ENCODE results near the gene AARS2. TPM values are rescaled to one million over a fixed set of nuclear protein-coding genes. Genes with fewer than 3 reads are reported as not detected.
A peak's percentile ranks its signal among the peaks of the same experiment; 100 is the strongest.

AARS2 gene
- total and polyA plus RNA-seq, 10 of the 15 experiments (the other 5 are each of a cell fraction or from before 2014, with no cell fraction given), result 0.71 to 18.3 (median 12.7) TPM

GRCh38 chr6:44312901-44313788 is at the start of gene AARS2 (continued):
- TF ChIP-seq ZNF687 (IDR thresholded peaks at IDR 0.05) (peak; percentile 66; the same call in 1 of the 2 replicates), NFIC (IDR thresholded peaks at IDR 0.05; ENCODE audit: low read depth, low read length) (no peak), ZNF217 (IDR thresholded peaks at IDR 0.05) (peak; percentile 95), ZBTB4 (CRISPR knock-in tag; IDR thresholded peaks at IDR 0.05) (no peak), ZNF24 (IDR thresholded peaks at IDR 0.05) (peak; percentile 81), TCF7 (IDR thresholded peaks at IDR 0.05; ENCODE audit: borderline replicate concordance) (no peak), MEF2A (IDR thresholded peaks at IDR 0.05; ENCODE audit: insufficient read depth, low read depth, low read length) (peak; percentile 65), FOXK2 (IDR thresholded peaks at IDR 0.05) (no peak), ZNF622 (IDR thresholded peaks at IDR 0.05) (no peak), CHD4 (IDR thresholded peaks at IDR 0.05) (no peak), MYB (IDR thresholded peaks at IDR 0.05; ENCODE audit: borderline replicate concordance, low read depth, low read length) (no peak), SREBF2 (IDR thresholded peaks at IDR 0.05; ENCODE audit: low read length) (no peak), ZNF274 (IDR thresholded peaks at IDR 0.05; ENCODE audit: insufficient read depth, insufficient read length) (no peak), PML (IDR thresholded peaks at IDR 0.05; ENCODE audit: low read length) (peak; percentile 87; the same call in 1 of the 2 replicates), TBL1XR1 (IDR thresholded peaks at IDR 0.05; ENCODE audit: low read depth, low read length) (no peak)
- TF ChIP-seq, protein P1, sequence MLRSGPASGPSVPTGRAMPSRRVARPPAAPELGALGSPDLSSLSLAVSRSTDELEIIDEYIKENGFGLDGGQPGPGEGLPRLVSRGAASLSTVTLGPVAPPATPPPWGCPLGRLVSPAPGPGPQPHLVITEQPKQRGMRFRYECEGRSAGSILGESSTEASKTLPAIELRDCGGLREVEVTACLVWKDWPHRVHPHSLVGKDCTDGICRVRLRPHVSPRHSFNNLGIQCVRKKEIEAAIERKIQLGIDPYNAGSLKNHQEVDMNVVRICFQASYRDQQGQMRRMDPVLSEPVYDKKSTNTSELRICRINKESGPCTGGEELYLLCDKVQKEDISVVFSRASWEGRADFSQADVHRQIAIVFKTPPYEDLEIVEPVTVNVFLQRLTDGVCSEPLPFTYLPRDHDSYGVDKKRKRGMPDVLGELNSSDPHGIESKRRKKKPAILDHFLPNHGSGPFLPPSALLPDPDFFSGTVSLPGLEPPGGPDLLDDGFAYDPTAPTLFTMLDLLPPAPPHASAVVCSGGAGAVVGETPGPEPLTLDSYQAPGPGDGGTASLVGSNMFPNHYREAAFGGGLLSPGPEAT (IDR thresholded peaks at IDR 0.05; ENCODE audit: low read depth), result peak; percentile 78
- TF ChIP-seq, protein P2, sequence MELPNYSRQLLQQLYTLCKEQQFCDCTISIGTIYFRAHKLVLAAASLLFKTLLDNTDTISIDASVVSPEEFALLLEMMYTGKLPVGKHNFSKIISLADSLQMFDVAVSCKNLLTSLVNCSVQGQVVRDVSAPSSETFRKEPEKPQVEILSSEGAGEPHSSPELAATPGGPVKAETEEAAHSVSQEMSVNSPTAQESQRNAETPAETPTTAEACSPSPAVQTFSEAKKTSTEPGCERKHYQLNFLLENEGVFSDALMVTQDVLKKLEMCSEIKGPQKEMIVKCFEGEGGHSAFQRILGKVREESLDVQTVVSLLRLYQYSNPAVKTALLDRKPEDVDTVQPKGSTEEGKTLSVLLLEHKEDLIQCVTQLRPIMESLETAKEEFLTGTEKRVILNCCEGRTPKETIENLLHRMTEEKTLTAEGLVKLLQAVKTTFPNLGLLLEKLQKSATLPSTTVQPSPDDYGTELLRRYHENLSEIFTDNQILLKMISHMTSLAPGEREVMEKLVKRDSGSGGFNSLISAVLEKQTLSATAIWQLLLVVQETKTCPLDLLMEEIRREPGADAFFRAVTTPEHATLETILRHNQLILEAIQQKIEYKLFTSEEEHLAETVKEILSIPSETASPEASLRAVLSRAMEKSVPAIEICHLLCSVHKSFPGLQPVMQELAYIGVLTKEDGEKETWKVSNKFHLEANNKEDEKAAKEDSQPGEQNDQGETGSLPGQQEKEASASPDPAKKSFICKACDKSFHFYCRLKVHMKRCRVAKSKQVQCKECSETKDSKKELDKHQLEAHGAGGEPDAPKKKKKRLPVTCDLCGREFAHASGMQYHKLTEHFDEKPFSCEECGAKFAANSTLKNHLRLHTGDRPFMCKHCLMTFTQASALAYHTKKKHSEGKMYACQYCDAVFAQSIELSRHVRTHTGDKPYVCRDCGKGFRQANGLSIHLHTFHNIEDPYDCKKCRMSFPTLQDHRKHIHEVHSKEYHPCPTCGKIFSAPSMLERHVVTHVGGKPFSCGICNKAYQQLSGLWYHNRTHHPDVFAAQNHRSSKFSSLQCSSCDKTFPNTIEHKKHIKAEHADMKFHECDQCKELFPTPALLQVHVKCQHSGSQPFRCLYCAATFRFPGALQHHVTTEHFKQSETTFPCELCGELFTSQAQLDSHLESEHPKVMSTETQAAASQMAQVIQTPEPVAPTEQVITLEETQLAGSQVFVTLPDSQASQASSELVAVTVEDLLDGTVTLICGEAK (IDR thresholded peaks at IDR 0.05; ENCODE audit: borderline replicate concordance), result no peak
